Activated T-helper 1 cell treated with anti-CD3 and anti-CD28 coated beads, Interleukin-2, amount 50 U/mL, for 16 hours (primary cell): ENCODE measurements around the gene WFDC9.
"Not testable (repeated sequence)": the region's sequence is repeated elsewhere in the genome, so short reads cannot be mapped to it uniquely, and the experiment has no call there.

Experiments used
- DNase-seq, 2 donors: peaks; one replicate each; pipeline ENCODE4 v3.0.0-alpha.2; 2020; ENCODE audit warnings: low read depth in 1 of 2, low spot score in 1 of 2

Gene WFDC9

DNA sequence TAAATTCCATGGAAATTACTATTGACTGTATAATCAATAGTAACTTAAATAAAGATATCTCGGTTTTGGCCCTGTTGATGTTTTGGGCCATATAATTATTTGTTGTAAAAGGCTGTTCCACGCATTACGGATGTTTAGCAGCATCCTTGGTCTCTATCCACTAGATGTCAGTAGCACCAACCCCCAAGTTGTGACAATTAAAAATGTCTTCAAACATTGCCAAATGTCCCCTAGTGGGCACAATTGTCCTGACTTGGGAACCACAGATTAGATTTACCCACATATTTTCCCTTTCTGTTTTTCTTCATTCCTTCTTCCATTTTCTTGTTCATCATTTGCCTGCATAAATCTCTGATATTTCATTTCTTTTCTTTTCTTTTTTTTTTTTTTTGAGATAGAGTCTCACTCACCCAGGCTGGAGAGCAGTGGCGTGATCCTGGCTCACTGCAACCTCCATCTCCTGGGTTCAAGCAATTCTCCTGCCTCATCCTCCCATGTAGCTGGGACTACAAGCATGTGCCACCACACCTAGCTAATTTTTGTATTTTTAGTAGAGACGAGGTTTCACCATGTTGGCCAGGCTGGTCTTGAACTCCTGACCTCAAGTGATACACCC lies 38.4 kb downstream of the WFDC9 start:
- DNase-seq, result no peak

DNA sequence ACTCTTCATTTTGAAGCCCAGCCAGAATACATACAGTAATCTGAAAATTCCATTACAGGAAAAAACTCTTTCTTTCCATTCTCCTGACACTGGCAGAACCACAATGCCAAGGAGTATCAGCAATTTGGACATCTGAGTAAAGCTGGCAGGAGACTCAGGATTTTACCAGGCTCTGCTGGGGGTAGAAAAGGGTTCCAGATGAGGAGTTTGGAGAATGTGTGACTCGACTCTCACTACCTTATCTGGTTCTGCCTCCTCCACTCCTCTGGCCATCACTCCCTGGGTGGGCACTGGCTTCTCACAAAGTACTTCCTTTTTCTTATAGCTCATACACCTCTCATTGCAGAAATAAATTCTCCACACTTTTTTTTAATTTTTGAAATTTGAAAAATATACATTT lies 41.4 kb downstream of the WFDC9 start:
- no peak for DNase-seq

GRCh38 chr20:45588800-45589199 lies 42.3 kb downstream of the WFDC9 start:
- no peak for DNase-seq

DNA sequence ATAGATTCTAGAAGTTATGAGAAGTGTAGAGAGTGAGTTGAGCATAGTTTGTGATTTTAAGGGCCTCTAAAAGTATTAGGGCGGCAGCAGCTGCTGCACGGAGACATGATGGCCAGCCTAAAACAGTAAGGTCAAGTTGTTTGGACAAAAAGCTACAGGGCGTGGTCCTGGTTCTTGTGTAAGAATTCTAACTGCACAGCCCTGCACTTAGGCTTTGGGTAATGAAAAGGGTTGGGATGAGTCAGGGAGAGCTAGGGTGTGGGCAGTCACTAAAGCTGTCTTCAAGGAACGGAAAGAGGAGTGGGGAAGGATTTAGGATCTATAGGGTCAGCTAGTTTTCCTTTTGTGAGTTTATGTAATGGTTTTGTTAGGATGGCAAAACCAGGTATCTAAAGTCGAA lies 45.1 kb downstream of the WFDC9 start:
- DNase-seq, result not testable (repeated sequence)

DNA sequence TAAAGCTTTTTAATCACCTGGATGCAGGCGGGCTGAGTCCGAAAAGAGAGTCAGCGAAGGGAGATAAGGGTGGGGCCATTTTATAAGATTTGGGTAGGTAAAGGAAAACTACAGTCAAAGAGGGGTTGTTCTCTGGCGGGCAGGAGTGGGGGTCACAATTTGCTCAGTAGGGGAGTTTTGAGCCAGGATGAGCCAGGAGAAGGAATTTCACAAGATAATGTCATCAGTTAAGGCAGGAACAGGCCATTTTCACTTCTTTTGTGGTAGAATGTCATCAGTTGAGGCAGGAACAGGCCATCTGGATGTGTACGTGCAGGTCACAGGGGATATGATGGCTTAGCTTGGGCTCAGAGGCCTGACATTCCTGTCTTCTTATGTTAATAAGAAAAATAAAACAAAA lies 46.8 kb downstream of the WFDC9 start:
- DNase-seq, result not testable (repeated sequence)

- no peak for DNase-seq
Measured at GRCh38 chr20:45583502-45583901, 47.6 kb downstream of the WFDC9 start.

GRCh38 chr20:45581702-45582101 lies 49.4 kb downstream of the WFDC9 start:
- no peak for DNase-seq

- no peak for DNase-seq
Measured at GRCh38 chr20:45579184-45579583, 51.9 kb downstream of the WFDC9 start, which contains the start of gene WFDC8. Gene WFDC8 (minus strand): TSS chr20:45579284. CDS start chr20:45579247, 37 bp downstream.

GRCh38 chr20:45578231-45578630 lies 52.9 kb downstream of the WFDC9 start:
- DNase-seq, result no peak

DNA sequence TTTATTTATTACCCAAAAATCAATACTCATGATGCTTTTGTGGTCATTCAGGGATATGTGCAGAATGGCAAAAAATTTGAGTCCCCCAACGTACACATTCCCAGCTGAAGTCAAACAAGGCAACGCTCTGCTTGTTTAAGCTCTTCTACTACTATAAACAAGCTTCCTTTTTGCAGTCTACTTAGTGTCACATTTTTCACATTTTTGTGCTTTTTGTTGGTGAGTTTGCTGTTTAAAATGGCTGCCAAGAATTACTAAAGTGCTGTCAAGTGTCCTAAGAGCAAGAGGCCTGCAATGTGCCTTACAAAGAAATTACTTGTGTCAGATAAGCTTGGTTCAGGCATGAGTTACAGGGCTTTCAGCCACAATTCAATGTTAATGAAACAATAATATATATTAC lies 54.1 kb downstream of the WFDC9 start:
- DNase-seq, result no peak

DNA sequence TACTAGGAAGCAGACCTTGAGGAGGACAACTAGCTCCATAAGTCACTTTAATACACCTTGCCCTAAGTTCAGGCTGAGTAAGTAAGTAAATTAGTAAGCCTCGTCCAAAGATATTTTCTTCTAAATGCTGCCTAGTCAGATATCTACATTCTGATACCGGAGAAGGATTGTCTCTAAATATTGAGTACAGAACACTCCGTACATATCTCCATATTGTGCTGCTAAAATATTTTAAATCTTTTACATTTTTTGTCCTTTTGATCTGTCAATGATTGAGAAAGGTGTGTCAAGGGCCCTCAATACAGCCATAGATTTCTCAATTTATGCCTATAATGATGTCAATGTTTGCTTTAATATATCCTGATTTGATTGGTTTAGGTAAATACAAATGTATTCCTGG lies 55.2 kb downstream of the WFDC9 start:
- DNase-seq, result no peak

DNA sequence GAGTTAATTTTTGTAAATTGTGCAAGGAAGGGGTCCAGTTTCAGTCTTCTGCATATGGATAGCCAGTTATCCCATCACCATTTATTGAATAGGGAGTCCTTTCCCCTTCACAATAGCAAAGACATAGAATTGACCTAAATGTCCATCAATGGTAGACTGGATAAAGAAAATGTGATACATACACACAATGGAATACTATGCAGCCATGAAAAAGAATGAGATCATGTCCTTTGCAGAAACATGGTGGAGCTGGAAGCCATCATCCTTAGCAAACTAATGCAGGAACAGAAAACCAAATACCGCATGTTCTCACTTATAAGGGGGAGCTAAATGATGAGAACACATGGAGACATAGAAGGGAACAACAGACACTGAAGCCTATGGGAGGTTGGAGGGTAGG lies 61.4 kb downstream of the WFDC9 start:
- DNase-seq, result not testable (repeated sequence)

DNA sequence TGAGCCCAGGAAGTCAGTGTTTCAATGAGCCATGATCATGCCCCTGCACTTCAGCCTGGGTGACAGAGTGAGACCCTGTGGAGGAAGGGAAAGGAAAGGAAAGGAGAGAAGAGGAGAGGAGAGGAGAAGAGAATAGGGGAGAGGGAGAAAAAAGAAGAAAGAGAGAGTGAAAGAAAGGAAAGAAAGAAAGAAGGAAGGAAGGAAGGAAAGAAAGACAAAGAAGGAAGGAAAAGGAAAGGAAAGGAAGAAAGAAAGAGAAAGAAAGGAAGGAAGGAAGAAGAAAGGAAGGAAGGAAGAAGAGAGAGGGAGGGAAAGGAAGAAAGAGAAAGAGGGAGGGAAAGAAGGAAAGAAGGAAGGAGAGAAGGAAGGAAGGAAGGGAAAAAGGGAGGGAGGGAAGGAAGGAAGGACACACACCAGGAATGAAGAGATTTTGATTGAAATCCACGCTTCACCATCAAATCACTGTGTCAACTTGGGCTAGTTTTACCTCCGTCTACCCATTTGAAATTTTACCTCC lies 66.3 kb downstream of the WFDC9 start:
- no peak for DNase-seq
